AG04450 (cell line): ENCODE measurements around the gene HLA-B. TPM values are rescaled to one million over a fixed set of nuclear protein-coding genes. Genes with fewer than 3 reads are reported as not detected.

Experiments used
- CTCF ChIA-PET: fragments of 300-600, 350-600 bp; formaldehyde crosslinking; extraction: SDS; loops from one replicate; lab custom pipeline; 2022; ENCODE audit warnings: antibody characterized with exemption, inconsistent platforms; lab: Charles Lee
- POLR2A ChIA-PET: fragments of 350-600 bp; formaldehyde crosslinking; extraction: SDS; loops from one replicate; lab custom pipeline; 2021; ENCODE audit warnings: antibody characterized with exemption, inconsistent platforms; lab: Yijun Ruan, JAX
- DNase-seq: peaks from one replicate; pipeline ENCODE4 v3.0.0-alpha.2; 2011; ENCODE audit warnings: low read depth, low spot score
- H3K27ac ChIP-seq: one replicate; pipeline ENCODE4 v1.5.1; 2012; ENCODE audit warnings: low read depth, low read length, control low read depth
- H3K27me3 ChIP-seq: one replicate; pipeline ENCODE4 v1.6.0; 2012; ENCODE audit warnings: low read length; ENCODE audit not compliant: control insufficient read depth, insufficient read depth
- H3K4me3 ChIP-seq: 2 replicates; pipeline ENCODE4 v1.5.1; 2011; ENCODE audit warnings: mild to moderate bottlenecking, low read depth, low read length, control low read depth
- H3K9me3 ChIP-seq: 2 replicates; pipeline ENCODE4 v1.5.1; 2012; ENCODE audit warnings: low read length; ENCODE audit not compliant: control insufficient read depth, insufficient read depth
- polyA plus RNA-seq: library from polyadenylated mRNA; depleted of rRNA; stranded (reverse); fragments of >200 nt; gene quantifications from 2 replicates; pipeline ENCODE4 v1.2.3, GENCODE V29; 2011
- TF ChIP-seq, protein P1 (sequence below): IDR thresholded peaks from 2 replicates; pipeline ENCODE4 v1.5.1; 2011; ENCODE audit warnings: low read depth, low read length, control low read depth, inconsistent platforms

Gene HLA-B
- polyA plus RNA-seq, 1 experiment, result 418 TPM

DNA sequence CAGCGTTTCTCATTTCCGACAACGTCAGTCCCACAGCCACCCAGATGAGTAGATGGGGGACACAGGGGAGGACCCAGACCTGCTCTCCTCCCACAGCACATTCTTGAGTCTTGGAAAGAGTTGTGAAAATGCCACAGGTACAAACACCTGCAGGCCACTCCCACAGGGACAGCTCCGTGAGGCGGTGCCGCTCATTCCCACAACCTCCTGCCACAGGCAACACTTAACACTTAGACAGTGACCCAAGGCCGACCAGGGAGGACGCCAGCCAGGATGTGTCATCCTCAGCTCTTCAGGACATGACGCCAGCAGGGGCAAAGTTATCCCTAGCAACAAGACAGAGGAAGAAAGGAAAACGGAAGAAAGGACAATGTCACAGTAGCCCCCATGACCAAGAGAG is 22.9 kb upstream of the HLA-B start:
- TF ChIP-seq, protein P1, sequence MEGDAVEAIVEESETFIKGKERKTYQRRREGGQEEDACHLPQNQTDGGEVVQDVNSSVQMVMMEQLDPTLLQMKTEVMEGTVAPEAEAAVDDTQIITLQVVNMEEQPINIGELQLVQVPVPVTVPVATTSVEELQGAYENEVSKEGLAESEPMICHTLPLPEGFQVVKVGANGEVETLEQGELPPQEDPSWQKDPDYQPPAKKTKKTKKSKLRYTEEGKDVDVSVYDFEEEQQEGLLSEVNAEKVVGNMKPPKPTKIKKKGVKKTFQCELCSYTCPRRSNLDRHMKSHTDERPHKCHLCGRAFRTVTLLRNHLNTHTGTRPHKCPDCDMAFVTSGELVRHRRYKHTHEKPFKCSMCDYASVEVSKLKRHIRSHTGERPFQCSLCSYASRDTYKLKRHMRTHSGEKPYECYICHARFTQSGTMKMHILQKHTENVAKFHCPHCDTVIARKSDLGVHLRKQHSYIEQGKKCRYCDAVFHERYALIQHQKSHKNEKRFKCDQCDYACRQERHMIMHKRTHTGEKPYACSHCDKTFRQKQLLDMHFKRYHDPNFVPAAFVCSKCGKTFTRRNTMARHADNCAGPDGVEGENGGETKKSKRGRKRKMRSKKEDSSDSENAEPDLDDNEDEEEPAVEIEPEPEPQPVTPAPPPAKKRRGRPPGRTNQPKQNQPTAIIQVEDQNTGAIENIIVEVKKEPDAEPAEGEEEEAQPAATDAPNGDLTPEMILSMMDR, result no peak
- Histone ChIP-seq H3K4me3 (no peak overlapping the region), H3K27me3 (peaks cover 30% of the 10 kb centered on the region), H3K27ac (no peak overlapping the region), H3K9me3 (no peaks in the 10 kb centered on the region)
- ChIA-PET CTCF (interaction anchor here (1.1 to 1.9 kb wide), 4 partner anchors 13 to 188 kb away, joined by 3 to 15 read pairs (median 8); no protein-coding TSS in a partner anchor), POLR2A (no interaction called here)
- no peak for DNase-seq

DNA sequence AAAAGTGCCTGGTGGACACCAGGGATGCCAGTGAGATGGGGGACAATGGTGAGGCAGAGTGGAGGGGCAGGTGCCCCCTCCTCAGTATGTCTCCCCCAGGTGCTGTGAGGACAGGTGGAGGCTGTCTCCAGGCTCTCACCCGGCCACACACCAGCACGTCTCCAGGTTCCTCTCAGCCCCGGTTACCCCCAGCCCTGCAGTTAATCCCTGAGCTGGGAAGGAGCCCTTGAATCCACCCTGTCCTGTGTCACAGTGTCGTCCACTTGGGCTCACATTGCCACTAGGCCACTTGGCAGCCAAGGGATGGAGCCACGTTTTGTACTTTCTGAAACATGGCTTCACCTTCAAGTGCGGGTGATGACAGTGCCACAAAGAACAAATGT is 21.7 kb upstream of the HLA-B start:
- Histone ChIP-seq H3K27me3 (peaks cover 30% of the 10 kb centered on the region), H3K27ac (no peak overlapping the region), H3K9me3 (no peaks in the 10 kb centered on the region), H3K4me3 (no peak overlapping the region)
- no peak for DNase-seq
- ChIA-PET CTCF (interaction anchor here (3.9 kb wide), 1 partner anchor 12 kb away, joined by 35 read pairs; no protein-coding TSS in a partner anchor), POLR2A (no interaction called here)
- TF ChIP-seq, protein P1, result no peak

DNA sequence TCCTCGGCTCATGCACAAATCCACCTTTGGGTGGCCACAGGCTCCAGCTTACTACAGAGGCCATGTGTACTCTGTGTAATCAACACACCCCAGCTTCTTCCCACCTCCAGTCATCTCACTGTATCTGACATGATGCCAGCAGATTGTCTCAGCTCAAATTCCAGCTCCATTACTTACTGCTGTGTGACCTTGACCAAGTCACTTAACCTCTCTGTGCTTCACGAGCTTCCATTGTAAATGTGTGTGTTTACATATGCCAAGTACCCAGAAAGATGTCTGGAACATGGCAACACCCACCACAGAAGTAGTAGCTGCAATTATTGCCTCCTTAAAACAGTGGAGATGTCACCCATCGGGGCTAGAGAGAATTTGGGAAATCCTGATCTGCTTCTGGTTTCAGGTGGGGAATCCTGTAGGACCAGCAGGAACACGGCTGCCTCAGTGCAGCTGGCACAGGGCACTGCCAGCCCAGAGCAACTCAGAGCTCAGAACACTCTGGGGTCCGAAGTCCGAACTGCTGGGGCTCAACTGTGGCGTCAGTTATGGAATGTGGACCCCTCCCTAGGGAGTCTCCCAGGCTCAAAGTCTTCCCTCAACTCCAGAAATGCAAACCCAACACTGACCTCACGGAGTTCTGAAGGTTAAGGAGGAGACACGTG is 21.2 kb upstream of the HLA-B start:
- DNase-seq, result no peak
- Histone ChIP-seq H3K27me3 (peaks cover 33% of the 10 kb centered on the region), H3K9me3 (no peaks in the 10 kb centered on the region), H3K27ac (no peak overlapping the region), H3K4me3 (no peak overlapping the region)
- ChIA-PET POLR2A (no interaction called here), CTCF (interaction anchor here (0.5 to 3.9 kb wide), 2 partner anchors 12 to 241 kb away, joined by 4 to 35 read pairs; no protein-coding TSS in a partner anchor)
- TF ChIP-seq, protein P1, result no peak

DNA sequence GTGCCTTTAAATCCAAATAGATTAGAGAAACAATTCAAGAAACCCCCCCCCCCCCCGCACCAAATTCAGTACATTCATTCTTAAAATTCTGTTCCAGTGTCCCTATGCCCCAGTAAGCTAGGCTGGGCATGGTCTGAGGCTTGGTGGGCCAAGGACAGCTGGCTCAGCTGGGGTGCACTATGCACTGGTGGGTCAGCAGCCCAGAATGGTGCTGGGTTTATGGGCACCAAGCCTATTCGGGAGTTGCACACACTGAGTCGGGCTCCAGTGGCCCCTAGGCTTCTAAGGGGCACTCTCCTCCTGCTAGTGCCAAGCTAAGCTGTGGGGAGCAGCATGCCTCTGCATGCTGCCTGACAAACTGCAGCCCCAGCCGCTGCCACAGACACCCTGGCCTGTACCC is 20.1 kb upstream of the HLA-B start:
- peaks cover 28% of the 10 kb centered on the region for H3K27me3 ChIP-seq
- no peak for DNase-seq
- H3K27ac ChIP-seq, result no peak overlapping the region
- TF ChIP-seq, protein P1, result no peak
- POLR2A ChIA-PET, result no interaction called here
- CTCF ChIA-PET, result interaction anchor here (3.9 kb wide), 1 partner anchor 10 kb away, joined by 35 read pairs; no protein-coding TSS in a partner anchor
- H3K4me3 ChIP-seq, result no peak overlapping the region
- H3K9me3 ChIP-seq, result no peaks in the 10 kb centered on the region

DNA sequence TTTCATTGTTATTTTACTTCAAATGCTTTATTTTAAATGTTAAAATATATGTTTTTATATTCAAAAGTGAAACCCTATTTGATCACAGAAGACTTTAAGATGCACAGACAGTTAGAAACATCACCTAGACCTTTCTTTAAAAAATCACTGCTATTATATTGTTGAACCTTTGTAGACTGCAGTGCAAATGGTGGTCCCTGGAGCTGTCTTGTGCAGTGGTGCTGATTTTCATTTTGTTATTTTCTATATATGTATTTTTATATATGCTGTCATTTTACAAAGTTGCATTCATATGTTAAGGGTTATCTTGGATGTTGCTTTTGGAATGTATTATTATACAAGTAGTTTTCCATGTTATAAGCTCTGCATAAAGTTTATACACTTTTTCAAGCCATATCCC is 18.7 kb upstream of the HLA-B start:
- TF ChIP-seq, protein P1, result no peak
- peaks cover 26% of the 10 kb centered on the region for H3K27me3 ChIP-seq
- no peak overlapping the region for H3K27ac ChIP-seq
- POLR2A ChIA-PET, result no interaction called here
- DNase-seq, result no peak
- no peak overlapping the region for H3K4me3 ChIP-seq
- H3K9me3 ChIP-seq, result no peaks in the 10 kb centered on the region
- CTCF ChIA-PET, result interaction anchor here (1.6 to 3.9 kb wide), 2 partner anchors 9 to 67 kb away, joined by 4 to 35 read pairs; no protein-coding TSS in a partner anchor
